Kidney epithelial cell (primary cell): ENCODE results near the gene SHANK1. TPM values are rescaled to one million over a fixed set of nuclear protein-coding genes. Genes with fewer than 3 reads are reported as not detected.

Experiments used
- DNase-seq: peaks from one replicate; pipeline ENCODE4 v3.0.0-alpha.2; 2010; ENCODE audit warnings: low read depth
- H3K27me3 ChIP-seq: 2 replicates; pipeline ENCODE4 v1.6.0; 2011; ENCODE audit warnings: low read length; ENCODE audit not compliant: control insufficient read depth, insufficient read depth
- H3K36me3 ChIP-seq: 2 replicates; pipeline ENCODE4 v1.5.1; 2011; ENCODE audit warnings: low read length; ENCODE audit not compliant: control insufficient read depth, insufficient read depth
- H3K4me3 ChIP-seq: 2 replicates; pipeline ENCODE4 v1.5.1; 2011; ENCODE audit warnings: low read depth, mild to moderate bottlenecking, control low read depth, low read length
- total RNA-seq: library from RNA; depleted of rRNA; stranded (reverse); fragments of >200 nt; gene quantifications from 2 replicates; pipeline ENCODE4 v1.2.3, GENCODE V29; 2015
- TF ChIP-seq, protein P1 (sequence below): IDR thresholded peaks from 2 replicates; pipeline ENCODE4 v1.5.1; 2011; ENCODE audit warnings: mild to moderate bottlenecking, moderate library complexity, low read length, control low read depth, inconsistent platforms; ENCODE audit not compliant: insufficient read depth, poor library complexity, severe bottlenecking

The SHANK1 gene
- total RNA-seq, 1 donor from 2014 or later = 1.6 TPM

DNA sequence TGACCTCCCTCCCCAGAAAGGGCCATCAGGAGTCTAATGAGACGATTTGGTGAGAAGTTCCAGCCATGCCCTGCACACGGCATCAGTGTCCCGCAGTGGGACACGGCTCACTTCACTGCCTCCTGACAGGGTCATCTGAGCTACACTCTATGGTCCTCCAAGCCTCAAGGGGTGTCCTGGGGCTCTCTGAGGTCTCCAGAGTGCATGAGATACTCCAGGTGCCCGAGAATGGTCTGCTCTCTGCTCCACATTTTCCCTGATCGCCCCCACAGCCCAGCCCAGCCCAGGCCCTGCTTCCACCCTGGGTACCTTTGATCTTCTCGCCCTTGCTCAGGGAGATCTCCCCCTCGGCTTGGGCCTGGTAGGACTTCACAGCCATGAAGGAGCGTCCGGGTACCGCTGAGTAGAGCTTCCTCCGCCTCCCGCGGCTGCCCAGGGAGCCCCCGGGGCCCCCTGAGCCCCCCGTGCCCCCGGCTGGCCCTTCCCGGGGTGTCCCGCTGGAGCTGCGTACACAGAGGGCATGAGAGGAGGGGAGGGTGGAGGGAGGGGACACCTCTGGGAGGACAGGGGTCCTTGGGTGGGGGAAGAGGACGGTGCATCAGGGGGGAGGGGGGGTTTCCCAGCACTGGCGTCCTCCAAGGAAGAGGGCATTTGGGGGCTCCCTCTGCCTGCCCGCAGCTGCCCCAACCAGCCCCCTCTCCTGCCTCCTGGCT lies 17.3 kb downstream of the SHANK1 start:
- H3K4me3 ChIP-seq = peak overlapping the region; percentile 36
- TF ChIP-seq, protein P1, sequence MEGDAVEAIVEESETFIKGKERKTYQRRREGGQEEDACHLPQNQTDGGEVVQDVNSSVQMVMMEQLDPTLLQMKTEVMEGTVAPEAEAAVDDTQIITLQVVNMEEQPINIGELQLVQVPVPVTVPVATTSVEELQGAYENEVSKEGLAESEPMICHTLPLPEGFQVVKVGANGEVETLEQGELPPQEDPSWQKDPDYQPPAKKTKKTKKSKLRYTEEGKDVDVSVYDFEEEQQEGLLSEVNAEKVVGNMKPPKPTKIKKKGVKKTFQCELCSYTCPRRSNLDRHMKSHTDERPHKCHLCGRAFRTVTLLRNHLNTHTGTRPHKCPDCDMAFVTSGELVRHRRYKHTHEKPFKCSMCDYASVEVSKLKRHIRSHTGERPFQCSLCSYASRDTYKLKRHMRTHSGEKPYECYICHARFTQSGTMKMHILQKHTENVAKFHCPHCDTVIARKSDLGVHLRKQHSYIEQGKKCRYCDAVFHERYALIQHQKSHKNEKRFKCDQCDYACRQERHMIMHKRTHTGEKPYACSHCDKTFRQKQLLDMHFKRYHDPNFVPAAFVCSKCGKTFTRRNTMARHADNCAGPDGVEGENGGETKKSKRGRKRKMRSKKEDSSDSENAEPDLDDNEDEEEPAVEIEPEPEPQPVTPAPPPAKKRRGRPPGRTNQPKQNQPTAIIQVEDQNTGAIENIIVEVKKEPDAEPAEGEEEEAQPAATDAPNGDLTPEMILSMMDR = no peak

DNA sequence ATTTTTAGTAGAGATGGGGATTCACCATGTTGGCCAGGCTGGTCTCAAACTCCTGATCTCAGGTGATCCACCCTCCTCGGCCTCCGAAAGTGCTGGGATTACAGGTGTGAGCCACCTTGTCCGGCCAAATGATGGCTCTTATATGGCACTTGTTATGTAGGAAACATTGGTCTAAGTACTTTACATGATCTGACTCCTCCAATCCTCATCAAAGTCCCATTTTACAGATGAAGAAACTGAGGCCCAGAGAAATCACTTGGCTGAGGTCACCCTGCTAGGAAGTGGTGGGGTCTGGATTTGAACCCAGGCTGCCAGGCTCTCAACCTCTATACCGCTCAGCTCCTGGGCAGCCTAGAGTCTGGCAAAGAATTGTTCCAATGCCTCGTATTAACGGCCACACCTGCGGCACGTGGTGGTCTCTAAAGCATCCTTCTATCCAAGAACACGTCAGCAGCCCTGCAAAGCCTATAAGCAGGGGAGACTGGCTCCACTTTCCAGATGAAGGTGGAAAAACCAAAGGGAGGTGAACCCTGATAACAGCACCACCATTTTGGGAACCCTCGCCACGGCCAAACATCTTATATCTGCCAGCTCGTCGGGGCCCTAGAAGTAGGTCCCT lies 18.1 kb downstream of the SHANK1 start:
- no peak for DNase-seq
- no peak overlapping the region for H3K4me3 ChIP-seq
- TF ChIP-seq, protein P1 = no peak
- peaks cover 3% of the 10 kb centered on the region for H3K27me3 ChIP-seq
- no peaks in the 10 kb centered on the region for H3K36me3 ChIP-seq

More for the DNA sequence above, 17.3 kb downstream of the SHANK1 start:
- Histone ChIP-seq H3K27me3 (no peaks in the 10 kb centered on the region), H3K36me3 (no peaks in the 10 kb centered on the region)
- DNase-seq = no peak

DNA sequence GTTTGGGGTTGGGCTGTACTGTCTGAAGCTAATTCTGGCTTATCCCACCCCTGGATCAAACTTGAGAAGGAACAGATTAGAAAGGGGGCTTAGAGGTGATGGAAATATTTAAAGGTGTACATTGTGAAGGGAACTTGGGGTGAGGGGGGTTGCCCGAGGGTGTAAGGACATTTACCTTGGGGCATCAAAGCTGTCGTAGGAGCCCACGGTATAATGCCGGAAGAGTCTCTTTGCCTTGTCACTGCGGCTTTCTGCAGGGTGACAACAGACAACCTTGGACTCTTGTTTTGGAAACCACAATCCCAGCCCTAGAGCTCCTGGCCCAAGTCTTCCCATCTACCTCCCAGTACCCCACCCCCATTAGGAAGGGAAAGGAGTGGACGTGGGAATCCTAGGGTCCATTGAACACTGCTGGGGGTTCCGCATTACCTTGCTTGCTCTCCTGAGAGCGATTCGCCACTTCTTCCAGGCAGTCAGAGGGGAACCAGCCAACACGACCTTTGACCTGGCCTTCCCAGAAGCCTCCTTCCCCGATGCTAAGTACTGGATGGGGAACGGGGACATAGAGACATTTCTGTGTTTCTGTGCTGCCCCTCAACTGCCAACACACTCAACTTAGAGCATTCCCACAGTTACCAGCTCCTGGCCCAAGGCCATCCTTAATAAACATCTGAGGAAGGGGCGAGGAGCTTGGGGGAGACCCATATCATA lies 22.0 kb downstream of the SHANK1 start:
- H3K4me3 ChIP-seq = no peak overlapping the region
- H3K36me3 ChIP-seq = no peaks in the 10 kb centered on the region
- H3K27me3 ChIP-seq = peaks cover 32% of the 10 kb centered on the region
- DNase-seq = no peak
- TF ChIP-seq, protein P1 = no peak

DNA sequence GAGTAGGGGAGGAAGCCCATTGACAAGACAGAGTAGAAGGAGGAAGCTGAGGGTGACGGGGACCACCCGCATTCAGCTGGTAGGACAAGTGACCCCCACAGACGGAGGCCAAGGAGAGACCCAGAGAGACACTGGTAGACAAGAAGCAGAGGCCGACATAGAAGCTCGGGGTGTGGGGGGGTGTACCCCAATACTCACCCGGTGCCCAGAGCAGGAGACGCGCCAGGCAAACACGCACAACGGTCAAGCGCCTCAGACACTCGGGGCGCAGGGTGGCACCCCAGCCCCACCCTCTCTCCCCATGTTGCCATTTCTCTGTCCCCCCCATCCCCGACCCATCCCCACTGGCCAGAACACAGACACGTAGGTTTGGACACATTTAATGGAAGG lies 23.5 kb downstream of the SHANK1 start:
- TF ChIP-seq, protein P1 = no peak

DNA sequence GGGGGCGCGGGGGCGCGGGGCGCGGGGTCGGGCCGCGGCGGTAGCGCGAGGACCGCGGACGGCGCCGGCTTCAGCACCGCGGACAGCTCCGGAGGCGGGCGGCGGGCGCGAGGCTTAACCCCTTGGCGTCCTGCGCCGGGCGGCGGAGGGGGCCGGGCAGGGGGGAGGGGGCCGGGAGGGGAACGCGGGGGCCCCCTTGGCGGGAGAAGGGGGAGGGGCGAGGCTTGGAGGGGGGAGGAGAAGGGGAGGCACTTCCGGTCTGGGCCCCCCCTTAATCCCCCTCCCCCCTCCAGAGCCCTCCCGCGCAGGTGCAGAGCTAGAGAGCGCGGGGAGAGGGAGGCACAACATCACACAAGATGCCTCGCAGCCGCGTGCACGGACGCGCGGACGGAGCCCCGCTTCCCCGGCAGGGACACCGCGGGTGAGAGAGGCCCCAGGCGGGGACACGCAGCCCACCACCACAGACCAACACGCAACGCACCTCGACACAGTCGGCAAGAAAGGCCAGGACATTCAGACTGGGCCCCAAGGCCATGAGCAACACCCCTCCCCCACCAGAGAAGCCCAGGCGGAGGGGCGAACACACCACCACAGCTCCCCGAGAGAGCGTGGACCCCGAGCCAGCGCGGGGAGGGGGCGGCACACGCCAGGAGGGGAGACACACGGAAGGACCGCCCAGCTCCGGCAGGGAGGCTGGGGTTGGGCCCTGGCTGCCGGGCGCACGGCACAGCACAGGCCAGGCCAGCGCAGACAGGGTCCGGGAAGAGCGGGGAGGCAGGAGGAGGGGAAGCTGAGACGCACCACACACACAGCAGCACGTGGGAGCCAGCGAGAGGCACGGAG lies 24.1 kb downstream of the SHANK1 start:
- Histone ChIP-seq H3K4me3 (no peak overlapping the region), H3K27me3 (peaks cover 34% of the 10 kb centered on the region), H3K36me3 (no peaks in the 10 kb centered on the region)
- TF ChIP-seq, protein P1 = no peak
- DNase-seq = no peak

More for the DNA sequence above, 23.5 kb downstream of the SHANK1 start:
- DNase-seq = no peak
- H3K4me3 ChIP-seq = no peak overlapping the region
- no peaks in the 10 kb centered on the region for H3K36me3 ChIP-seq
- peaks cover 34% of the 10 kb centered on the region for H3K27me3 ChIP-seq
